Kidney (tissue), 14 donors: ENCODE measurements around the gene CAPZB. TPM values are rescaled to one million over a fixed set of nuclear protein-coding genes. Genes with fewer than 3 reads are reported as not detected.

ENCODE experiments used
- DNase-seq, 5 donors: peaks; one replicate each; pipeline ENCODE4 v3.0.0-alpha.2; 2013 to 2020
- FAIRE-seq: peaks from 2 replicates; lab custom pipeline; 2012; peaks lifted over from hg19 to GRCh38; lab: Jason Lieb, UNC
- H3K27ac ChIP-seq, 2 donors: one replicate each; pipeline ENCODE4 v1.7.0; 2013; ENCODE audit warnings: low read depth in 2 of 2, low read length in 2 of 2, inconsistent platforms in 1 of 2
- H3K27me3 ChIP-seq: one replicate; pipeline ENCODE4 v1.7.1; 2013; ENCODE audit warnings: low read length, inconsistent platforms; ENCODE audit not compliant: control insufficient read depth, insufficient read depth
- H3K36me3 ChIP-seq, 3 donors: one replicate each; pipeline versions ENCODE4 v1.7.0 to v1.7.1; 2013; ENCODE audit warnings: low read length in 3 of 3, control low read depth in 1 of 3, inconsistent platforms in 1 of 3; ENCODE audit not compliant: insufficient read depth in 3 of 3, control insufficient read depth in 2 of 3
- H3K4me1 ChIP-seq, 3 donors: one replicate each; pipeline versions ENCODE4 v1.7.0 to v1.7.1; 2013; ENCODE audit warnings: low read length in 3 of 3, inconsistent platforms in 1 of 3, low read depth in 1 of 3; ENCODE audit not compliant: control insufficient read depth in 2 of 3, insufficient read depth in 2 of 3
- H3K4me3 ChIP-seq, 3 donors: one replicate each; pipeline versions ENCODE4 v1.7.0 to v1.8.1; 2013; ENCODE audit warnings: low read length in 3 of 3, control low read depth in 1 of 3, inconsistent platforms in 1 of 3
- H3K9ac ChIP-seq, 3 donors: one replicate each; pipeline versions ENCODE4 v1.7.0 to v1.7.1; 2013; ENCODE audit warnings: low read length in 3 of 3, control low read depth in 1 of 3, inconsistent platforms in 1 of 3
- H3K9me3 ChIP-seq, 3 donors: one replicate each; pipeline versions ENCODE4 v1.7.0 to v1.7.1; 2013; ENCODE audit warnings: low read length in 3 of 3, control low read depth in 1 of 3, inconsistent platforms in 1 of 3; ENCODE audit not compliant: control insufficient read depth in 2 of 3, insufficient read depth in 1 of 3
- CTCF ChIP-seq: IDR thresholded peaks from 3 replicates; pipeline ENCODE4 v1.5.1; 2012; ENCODE audit warnings: mild to moderate bottlenecking, moderate library complexity, borderline replicate concordance; ENCODE audit not compliant: insufficient read depth; ENCODE audit errors: extremely low read depth
- intact Hi-C: fragments of 100-400 bp; cut with DNase I; formaldehyde crosslinking; loops from one replicate; pipeline ENCODE4 v1.11.1; 2022
- polyA plus RNA-seq: library from polyadenylated mRNA; stranded (reverse); fragments of 350-450 nt; fragmentation: Illumina TruSeq; extraction: RNeasy Lipid Tissue Mini Kit (QIAGEN cat#74804); gene quantifications from one replicate; pipeline ENCODE4 v1.2.3, GENCODE V29; 2014; ENCODE audit warnings: low read depth, low replicate concordance; ENCODE audit not compliant: insufficient read depth
- total RNA-seq: library from RNA; stranded (reverse); fragmentation: NEBNext Ultra II Directional; extraction: Animal tissue kit (Norgen Biotek cat#: 25700); gene quantifications from one replicate; pipeline ENCODE4 v1.2.1, GENCODE V29; 2021
- donor health status: control.
- donor health status: control.
- donor health status: control.
- donor health status: control.
- donor health status: control.
- donor health status: DM: yes; HTN: yes; CAD: no.
- donor health status: Normal renal cell carcinoma (clear cell type).

Gene CAPZB
- total and polyA plus RNA-seq, 2 donors from 2014 or later: 253 to 265 TPM

GRCh38 chr1:19392221-19392620, 93.1 kb downstream of the CAPZB start:
- intact Hi-C loops: loop anchor here (10.0 kb wide), 1 partner anchor 263 kb away; no protein-coding TSS in a partner anchor
- FAIRE-seq: no peak
- H3K27ac ChIP-seq: no peak overlapping the region

GRCh38 chr1:19391596-19391981, 93.8 kb downstream of the CAPZB start:
- peak in 1 of 5 donors; percentile 70 for DNase-seq

More at GRCh38 chr1:19392221-19392620, 93.1 kb downstream of the CAPZB start:
- Histone ChIP-seq H3K4me1 (peaks cover 0 to 18% (median 7%) of the 10 kb centered on the region in 3 donors), H3K4me3 (no peak overlapping the region), H3K27me3 (no peaks in the 10 kb centered on the region), H3K36me3 (peaks cover 0 to 2% (median 0%) of the 10 kb centered on the region in 3 donors), H3K9me3 (no peaks in the 10 kb centered on the region), H3K9ac (no peak overlapping the region)
- DNase-seq: peak in 1 of 5 donors; percentile 50
- TF ChIP-seq CTCF: no peak

GRCh38 chr1:19390901-19391595, 94.3 kb downstream of the CAPZB start:
- peak overlapping the region; percentile 9 to 39 for H3K27ac ChIP-seq
- intact Hi-C loops: loop anchor here (10.0 kb wide), 1 partner anchor 264 kb away; no protein-coding TSS in a partner anchor
- no peaks in the 10 kb centered on the region for H3K27me3 ChIP-seq
- peaks cover 0 to 1% (median 0%) of the 10 kb centered on the region in 3 donors for H3K36me3 ChIP-seq
- DNase-seq: peak; percentile 56 to 91 (median 78)
- peak; percentile 91 for TF ChIP-seq CTCF
- no peak for FAIRE-seq
- peak overlapping the region; percentile 6 to 36 (median 18) for H3K4me3 ChIP-seq
- peaks cover 0 to 26% (median 19%) of the 10 kb centered on the region in 3 donors for H3K4me1 ChIP-seq
- H3K9ac ChIP-seq: peak overlapping the region in 1 of 3 donors; percentile 17
- no peaks in the 10 kb centered on the region for H3K9me3 ChIP-seq

More at GRCh38 chr1:19391596-19391981, 93.8 kb downstream of the CAPZB start:
- H3K27ac ChIP-seq: peak overlapping the region; percentile 9 to 38
- no peak for TF ChIP-seq CTCF
- peaks cover 0 to 2% (median 0%) of the 10 kb centered on the region in 3 donors for H3K36me3 ChIP-seq
- no peak overlapping the region for H3K4me3 ChIP-seq
- intact Hi-C loops: loop anchor here (10.0 kb wide), 1 partner anchor 263 kb away; no protein-coding TSS in a partner anchor
- no peak for FAIRE-seq
- peak overlapping the region in 1 of 3 donors; percentile 17 for H3K9ac ChIP-seq
- no peaks in the 10 kb centered on the region for H3K27me3 ChIP-seq
- H3K9me3 ChIP-seq: no peaks in the 10 kb centered on the region
- H3K4me1 ChIP-seq: peaks cover 0 to 22% (median 13%) of the 10 kb centered on the region in 3 donors
